ENCODE results near the gene CRYZ.
"Not testable (repeated sequence)": the region's sequence is repeated elsewhere in the genome, so short reads cannot be mapped to it uniquely, and the experiment has no call there.

DNA sequence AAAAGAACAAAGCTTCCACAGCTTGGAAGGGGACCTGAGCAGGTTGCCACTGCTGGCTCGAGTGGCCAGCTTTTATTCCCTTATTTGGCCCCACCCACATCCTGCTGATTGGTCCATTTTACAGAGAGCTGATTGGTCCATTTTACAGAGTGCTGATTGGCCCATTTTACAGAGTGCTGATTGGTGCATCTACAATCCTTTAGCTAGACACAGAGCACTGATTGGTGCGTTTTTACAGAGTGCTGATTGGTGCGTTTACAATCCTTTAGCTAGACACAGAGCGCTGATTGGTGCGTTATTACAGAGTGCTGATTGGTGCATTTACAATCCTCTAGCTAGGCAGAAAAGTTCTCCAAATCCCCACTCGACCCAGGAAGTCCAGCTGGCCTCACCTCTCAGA lies 12.4 kb upstream of the CRYZ start:
- TF ChIP-seq CTCF, POLR2A, EP300 (IDR thresholded peaks at IDR 0.05): not testable (repeated sequence)

Measured in ovary (tissue), 3 donors.